ENCODE data around the gene LAMC3. TPM values are rescaled to one million over a fixed set of nuclear protein-coding genes. Genes with fewer than 3 reads are reported as not detected.

The LAMC3 gene
- total and polyA plus RNA-seq, 9 of the 15 experiments (the other 6 are each of a cell fraction or from before 2014, with no cell fraction given) = 0.10 TPM; not detected in 8

GRCh38 chr9:131094015-131094414 lies 85.0 kb downstream of the LAMC3 start:
- Histone ChIP-seq H2AFZ (ENCODE audit: low read depth, low read length) (no peak overlapping the region), H3K4me3 (no peak overlapping the region), H3K27ac (ENCODE audit: extremely low read depth, low read depth, low read length) (no peak overlapping the region), H3K9me3 (replicated peaks; ENCODE audit: control insufficient read depth, insufficient read depth, low read depth, low read length) (no peaks in the 10 kb centered on the region), H3K9me1 (ENCODE audit: control insufficient read depth, insufficient read depth, low read length) (peaks cover 8% of the 10 kb centered on the region), H3K9ac (ENCODE audit: insufficient read depth in 1 of 2, low read depth in 2 of 2, low read length in 2 of 2) (peak overlapping the region in 1 of 2 experiments; percentile 22; a peak in 1 of 4 replicates), H3K27me3 (ENCODE audit: control insufficient read depth in 2 of 2, insufficient read depth in 2 of 2, low read length in 2 of 2) (peaks cover 72 to 90% of the 10 kb centered on the region in 2 experiments), H3K79me2 (ENCODE audit: control insufficient read depth, insufficient read depth, low read length) (no peaks in the 10 kb centered on the region), H3K4me2 (ENCODE audit: insufficient read depth, low read length) (no peak overlapping the region), H3K36me3 (ENCODE audit: control insufficient read depth, insufficient read depth, low read length) (no peaks in the 10 kb centered on the region), H3K4me1 (replicated peaks in 1 of 2; ENCODE audit: control insufficient read depth in 2 of 2, insufficient read depth in 2 of 2, low read length in 2 of 2) (peaks cover 15 to 52% of the 10 kb centered on the region in 2 experiments), H4K20me1 (replicated peaks; ENCODE audit: control insufficient read depth, insufficient read depth, low read length) (peaks cover 58% of the 10 kb centered on the region)
- no peak for TF ChIP-seq KLF1 (tag; IDR thresholded peaks at IDR 0.05)
- TF ChIP-seq, protein P1, sequence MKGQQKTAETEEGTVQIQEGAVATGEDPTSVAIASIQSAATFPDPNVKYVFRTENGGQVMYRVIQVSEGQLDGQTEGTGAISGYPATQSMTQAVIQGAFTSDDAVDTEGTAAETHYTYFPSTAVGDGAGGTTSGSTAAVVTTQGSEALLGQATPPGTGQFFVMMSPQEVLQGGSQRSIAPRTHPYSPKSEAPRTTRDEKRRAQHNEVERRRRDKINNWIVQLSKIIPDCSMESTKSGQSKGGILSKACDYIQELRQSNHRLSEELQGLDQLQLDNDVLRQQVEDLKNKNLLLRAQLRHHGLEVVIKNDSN (CRISPR knock-in tag; IDR thresholded peaks at IDR 0.05) = no peak
- WGBS (ENCODE audit: insufficient coverage, low coverage, missing lambda C conversion rate) = 6% methylated on average over 5 of the region's 5 CpGs
- DNase-seq (ENCODE audit: extremely low read depth in 1 of 4, low spot score in 3 of 4) (peak in 3 of 4 experiments; percentile 65 to 70 (median 65)), ATAC-seq (no peak), FAIRE-seq (no peak)
- CTCF ChIA-PET (ENCODE audit: low intra/inter-chr PET ratio) = no interaction called here
- intact Hi-C loops (cut with micrococcal nuclease) = no loop called here
- POLR2A ChIA-PET = interaction anchor here (0.7 to 99.3 kb wide), 5 partner anchors 3 to 222 kb away, joined by 3 to 3336 read pairs (median 7); partner anchors contain the start of genes AIF1L and NUP214
- no TSS peak for BruUV-seq (replicated peaks)
- in situ Hi-C loops (cut with MboI) = no loop called here

GRCh38 chr9:131094622-131095021 lies 85.6 kb downstream of the LAMC3 start:
- no peak overlapping the region for H3K4me2 ChIP-seq (ENCODE audit: insufficient read depth, low read length)
- 1% methylated on average over 12 of the region's 12 CpGs for WGBS (ENCODE audit: insufficient coverage, low coverage, missing lambda C conversion rate)
- CTCF ChIA-PET (ENCODE audit: low intra/inter-chr PET ratio) = interaction anchor here (0.6 kb wide), 2 partner anchors 9 to 129 kb away, joined by 3 to 4 read pairs; no protein-coding TSS in a partner anchor
- ATAC-seq (peak; percentile 4), FAIRE-seq (peak; percentile 23), DNase-seq (ENCODE audit: extremely low read depth in 1 of 4, low spot score in 3 of 4) (peak in 2 of 4 experiments; percentile 79 to 90)
- intact Hi-C loops (cut with micrococcal nuclease) = no loop called here
- peaks cover 62% of the 10 kb centered on the region for H4K20me1 ChIP-seq (replicated peaks; ENCODE audit: control insufficient read depth, insufficient read depth, low read length)
- H3K27me3 ChIP-seq (ENCODE audit: control insufficient read depth in 2 of 2, insufficient read depth in 2 of 2, low read length in 2 of 2) = peaks cover 77 to 96% of the 10 kb centered on the region in 2 experiments
- H3K9me1 ChIP-seq (ENCODE audit: control insufficient read depth, insufficient read depth, low read length) = peaks cover 8% of the 10 kb centered on the region
- no peak overlapping the region for H3K27ac ChIP-seq (ENCODE audit: extremely low read depth, low read depth, low read length)
- no peak overlapping the region for H3K4me3 ChIP-seq
- no peak overlapping the region for H2AFZ ChIP-seq (ENCODE audit: low read depth, low read length)
- in situ Hi-C loops (cut with MboI) = no loop called here
- peak overlapping the region in 1 of 2 experiments; percentile 22; a peak in 2 of 4 replicates for H3K9ac ChIP-seq (ENCODE audit: insufficient read depth in 1 of 2, low read depth in 2 of 2, low read length in 2 of 2)
- H3K79me2 ChIP-seq (ENCODE audit: control insufficient read depth, insufficient read depth, low read length) = no peaks in the 10 kb centered on the region
- BruUV-seq (replicated peaks) = no TSS peak
- H3K36me3 ChIP-seq (ENCODE audit: control insufficient read depth, insufficient read depth, low read length) = no peaks in the 10 kb centered on the region
- POLR2A ChIA-PET = interaction anchor here (0.7 to 99.3 kb wide), 7 partner anchors 2 to 223 kb away, joined by 3 to 3336 read pairs (median 3); partner anchors contain the start of genes AIF1L and NUP214
- no peaks in the 10 kb centered on the region for H3K9me3 ChIP-seq (replicated peaks; ENCODE audit: control insufficient read depth, insufficient read depth, low read depth, low read length)
- H3K4me1 ChIP-seq (replicated peaks in 1 of 2; ENCODE audit: control insufficient read depth in 2 of 2, insufficient read depth in 2 of 2, low read length in 2 of 2) = peaks cover 18 to 57% of the 10 kb centered on the region in 2 experiments
- TF ChIP-seq CSDE1 (IDR thresholded peaks at IDR 0.05) = no peak
- no peak for TF ChIP-seq BDP1 (IDR thresholded peaks at IDR 0.05; ENCODE audit: insufficient read depth, insufficient read length)
- no peak for TF ChIP-seq ZBTB26 (CRISPR knock-in tag; IDR thresholded peaks at IDR 0.05)
- no peak for TF ChIP-seq ZBED1 (IDR thresholded peaks at IDR 0.05)
- TF ChIP-seq HEY1 (CRISPR knock-in tag; IDR thresholded peaks at IDR 0.05; ENCODE audit: borderline replicate concordance) = no peak
- TF ChIP-seq STAT6 (CRISPR knock-in tag; IDR thresholded peaks at IDR 0.05) = 0 out of 2 replicates have a peak, but pooled peaks have one; percentile 37
- TF ChIP-seq, protein P2, sequence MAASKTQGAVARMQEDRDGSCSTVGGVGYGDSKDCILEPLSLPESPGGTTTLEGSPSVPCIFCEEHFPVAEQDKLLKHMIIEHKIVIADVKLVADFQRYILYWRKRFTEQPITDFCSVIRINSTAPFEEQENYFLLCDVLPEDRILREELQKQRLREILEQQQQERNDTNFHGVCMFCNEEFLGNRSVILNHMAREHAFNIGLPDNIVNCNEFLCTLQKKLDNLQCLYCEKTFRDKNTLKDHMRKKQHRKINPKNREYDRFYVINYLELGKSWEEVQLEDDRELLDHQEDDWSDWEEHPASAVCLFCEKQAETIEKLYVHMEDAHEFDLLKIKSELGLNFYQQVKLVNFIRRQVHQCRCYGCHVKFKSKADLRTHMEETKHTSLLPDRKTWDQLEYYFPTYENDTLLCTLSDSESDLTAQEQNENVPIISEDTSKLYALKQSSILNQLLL (CRISPR knock-in tag; IDR thresholded peaks at IDR 0.05; ENCODE audit: borderline replicate concordance) = no peak

All from K562 (cell line).